ENCODE data around the gene TLCD3B. TPM values are rescaled to one million over a fixed set of nuclear protein-coding genes. Genes with fewer than 3 reads are reported as not detected.

TLCD3B gene
- polyA plus RNA-seq, 1 experiment: not detected

- TF ChIP-seq, protein P1, sequence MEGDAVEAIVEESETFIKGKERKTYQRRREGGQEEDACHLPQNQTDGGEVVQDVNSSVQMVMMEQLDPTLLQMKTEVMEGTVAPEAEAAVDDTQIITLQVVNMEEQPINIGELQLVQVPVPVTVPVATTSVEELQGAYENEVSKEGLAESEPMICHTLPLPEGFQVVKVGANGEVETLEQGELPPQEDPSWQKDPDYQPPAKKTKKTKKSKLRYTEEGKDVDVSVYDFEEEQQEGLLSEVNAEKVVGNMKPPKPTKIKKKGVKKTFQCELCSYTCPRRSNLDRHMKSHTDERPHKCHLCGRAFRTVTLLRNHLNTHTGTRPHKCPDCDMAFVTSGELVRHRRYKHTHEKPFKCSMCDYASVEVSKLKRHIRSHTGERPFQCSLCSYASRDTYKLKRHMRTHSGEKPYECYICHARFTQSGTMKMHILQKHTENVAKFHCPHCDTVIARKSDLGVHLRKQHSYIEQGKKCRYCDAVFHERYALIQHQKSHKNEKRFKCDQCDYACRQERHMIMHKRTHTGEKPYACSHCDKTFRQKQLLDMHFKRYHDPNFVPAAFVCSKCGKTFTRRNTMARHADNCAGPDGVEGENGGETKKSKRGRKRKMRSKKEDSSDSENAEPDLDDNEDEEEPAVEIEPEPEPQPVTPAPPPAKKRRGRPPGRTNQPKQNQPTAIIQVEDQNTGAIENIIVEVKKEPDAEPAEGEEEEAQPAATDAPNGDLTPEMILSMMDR (IDR thresholded peaks at IDR 0.05; ENCODE audit: low read depth, low read length): no peak
- Histone ChIP-seq H3K27me3 (ENCODE audit: control insufficient read depth, insufficient read depth, low read length) (peaks cover 26% of the 10 kb centered on the region), H3K4me3 (ENCODE audit: low read depth, low read length) (no peak overlapping the region), H3K27ac (ENCODE audit: low read depth, low read length) (no peak overlapping the region), H3K9me3 (ENCODE audit: control insufficient read depth, insufficient read depth, low read length) (no peaks in the 10 kb centered on the region; the same call in 1 of the 2 replicates)
- no peak for DNase-seq (ENCODE audit: low read depth, low spot score)
- POLR2A ChIA-PET: interaction anchor here (0.6 to 1.2 kb wide), 2 partner anchors 81 to 98 kb away, joined by 3 to 7 read pairs; no protein-coding TSS in a partner anchor
- CTCF ChIA-PET: interaction anchor here (0.5 kb wide), 1 partner anchor 9 kb away, joined by 3 read pairs; no protein-coding TSS in a partner anchor
Observed at GRCh38 chr16:30007378-30007895, 23.6 kb downstream of the TLCD3B start.

GRCh38 chr16:30006659-30007377 lies 24.3 kb downstream of the TLCD3B start:
- no peak for DNase-seq (ENCODE audit: low read depth, low spot score)
- Histone ChIP-seq H3K27me3 (ENCODE audit: control insufficient read depth, insufficient read depth, low read length) (peaks cover 21% of the 10 kb centered on the region), H3K4me3 (ENCODE audit: low read depth, low read length) (no peak overlapping the region), H3K27ac (ENCODE audit: low read depth, low read length) (no peak overlapping the region), H3K9me3 (ENCODE audit: control insufficient read depth, insufficient read depth, low read length) (no peaks in the 10 kb centered on the region; the same call in 1 of the 2 replicates)
- CTCF ChIA-PET: interaction anchor here (0.5 kb wide), 2 partner anchors 8 to 158 kb away, joined by 3 to 4 read pairs; no protein-coding TSS in a partner anchor
- POLR2A ChIA-PET: interaction anchor here (0.6 to 1.2 kb wide), 2 partner anchors 80 to 97 kb away, joined by 3 to 7 read pairs; no protein-coding TSS in a partner anchor
- TF ChIP-seq, protein P1 (IDR thresholded peaks at IDR 0.05; ENCODE audit: low read depth, low read length): no peak

- no peak for DNase-seq (ENCODE audit: low read depth, low spot score)
- Histone ChIP-seq H3K27ac (ENCODE audit: low read depth, low read length) (no peak overlapping the region), H3K4me3 (ENCODE audit: low read depth, low read length) (no peak overlapping the region), H3K9me3 (ENCODE audit: control insufficient read depth, insufficient read depth, low read length) (no peaks in the 10 kb centered on the region; the same call in 1 of the 2 replicates), H3K27me3 (ENCODE audit: control insufficient read depth, insufficient read depth, low read length) (peaks cover 17% of the 10 kb centered on the region)
- CTCF ChIA-PET: interaction anchor here (0.7 kb wide), 1 partner anchor 10 kb away, joined by 3 read pairs; the partner anchor contains the start of gene INO80E
- TF ChIP-seq, protein P1 (IDR thresholded peaks at IDR 0.05; ENCODE audit: low read depth, low read length): no peak
- POLR2A ChIA-PET: interaction anchor here (0.6 to 1.2 kb wide), 3 partner anchors 33 to 80 kb away, joined by 3 to 4 read pairs (median 3); partner anchors contain the start of genes KCTD13 and TAOK2
Observed at GRCh38 chr16:30006095-30006473, 25.0 kb downstream of the TLCD3B start.

DNA sequence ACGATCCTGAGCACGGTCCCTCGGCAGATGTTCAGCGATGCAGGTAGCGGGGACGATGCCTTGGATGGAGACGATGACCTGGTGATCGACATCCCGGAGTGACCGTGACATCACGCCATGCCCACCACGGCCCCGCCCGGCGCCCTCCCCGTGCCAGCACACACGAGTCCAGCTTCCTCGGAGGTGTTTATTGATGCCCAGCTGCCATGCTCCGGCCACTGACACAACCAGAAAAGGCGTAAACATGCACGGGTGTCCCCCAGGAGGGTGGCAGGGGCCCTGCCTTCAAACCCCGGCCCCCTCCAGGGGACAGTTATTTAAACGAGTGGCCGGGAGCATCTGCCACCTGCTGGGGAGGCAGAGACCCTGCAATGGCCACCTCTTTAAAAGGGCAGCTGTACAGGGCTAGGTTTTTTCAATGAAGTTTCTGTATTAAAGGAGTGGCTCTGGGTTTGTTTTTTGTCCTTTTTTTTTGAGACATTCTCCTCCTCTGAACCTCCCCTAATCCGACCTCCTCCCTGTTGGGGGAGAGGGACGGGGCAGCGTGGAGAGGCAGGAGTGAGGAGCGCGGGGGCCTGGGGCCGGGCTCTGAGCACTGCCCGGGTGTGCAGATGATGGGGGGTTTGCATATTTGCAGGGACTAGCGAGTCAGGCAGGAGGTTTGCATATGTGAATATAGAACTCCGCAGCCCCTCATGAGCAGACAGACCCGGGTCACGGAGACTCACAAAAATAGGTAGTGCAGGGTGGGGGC lies 25.6 kb downstream of the TLCD3B start:
- no peaks in the 10 kb centered on the region; the same call in 1 of the 2 replicates for H3K9me3 ChIP-seq (ENCODE audit: control insufficient read depth, insufficient read depth, low read length)
- no peak for DNase-seq (ENCODE audit: low read depth, low spot score)
- H3K4me3 ChIP-seq (ENCODE audit: low read depth, low read length): no peak overlapping the region
- POLR2A ChIA-PET: interaction anchor here (0.6 to 1.5 kb wide), 3 partner anchors 9 to 80 kb away, joined by 3 to 4 read pairs (median 3); partner anchors contain the start of genes INO80E, KCTD13 and TAOK2
- CTCF ChIA-PET: interaction anchor here (0.5 to 0.7 kb wide), 3 partner anchors 9 to 337 kb away, joined by 3 to 12 read pairs (median 3); partner anchors contain the start of gene INO80E
- TF ChIP-seq, protein P1 (IDR thresholded peaks at IDR 0.05; ENCODE audit: low read depth, low read length): peak; percentile 91
- no peak overlapping the region for H3K27ac ChIP-seq (ENCODE audit: low read depth, low read length)
- H3K27me3 ChIP-seq (ENCODE audit: control insufficient read depth, insufficient read depth, low read length): peaks cover 15% of the 10 kb centered on the region
